Activated CD4-positive, alpha-beta T cell treated with anti-CD3 and anti-CD28 coated beads, Interleukin-2, amount 50 U/mL, for 4 hours (primary cell): ENCODE results near the gene GPC3.
"Not testable (repeated sequence)": the region's sequence is repeated elsewhere in the genome, so short reads cannot be mapped to it uniquely, and the experiment has no call there.

Experiments
- DNase-seq, 2 experiments: peaks; one replicate each; pipeline ENCODE4 v3.0.0-alpha.2; 2020

Gene GPC3

GRCh38 chrX:133543654-133544053, 441.7 kb downstream of the GPC3 start:
- no peak for DNase-seq

- no peak for DNase-seq
Observed at GRCh38 chrX:133542476-133542875, 442.9 kb downstream of the GPC3 start.

DNA sequence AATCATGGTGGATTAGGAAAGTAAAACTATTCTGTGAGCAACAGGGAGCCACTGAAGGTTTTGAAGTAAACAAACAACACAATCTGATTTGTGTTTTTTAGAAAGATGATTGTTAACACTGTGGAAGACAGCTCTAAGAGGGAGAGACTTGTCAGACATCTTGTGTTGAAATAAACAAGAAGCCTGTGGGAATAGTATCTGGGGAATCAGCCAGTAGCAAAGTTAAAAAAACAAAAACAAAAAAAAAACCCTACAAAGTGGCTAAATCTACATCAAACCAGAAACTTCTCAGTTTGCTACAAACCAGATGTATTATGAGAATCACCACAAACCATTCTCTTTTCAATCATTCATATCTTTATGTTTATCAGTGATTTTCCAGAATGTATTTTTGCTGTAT, 444.4 kb downstream of the GPC3 start:
- DNase-seq, result no peak

GRCh38 chrX:133538148-133538547, 447.2 kb downstream of the GPC3 start:
- no peak for DNase-seq

GRCh38 chrX:133537142-133537541, 448.3 kb downstream of the GPC3 start:
- DNase-seq, result no peak

GRCh38 chrX:133535066-133535465, 450.3 kb downstream of the GPC3 start:
- DNase-seq, result no peak

DNA sequence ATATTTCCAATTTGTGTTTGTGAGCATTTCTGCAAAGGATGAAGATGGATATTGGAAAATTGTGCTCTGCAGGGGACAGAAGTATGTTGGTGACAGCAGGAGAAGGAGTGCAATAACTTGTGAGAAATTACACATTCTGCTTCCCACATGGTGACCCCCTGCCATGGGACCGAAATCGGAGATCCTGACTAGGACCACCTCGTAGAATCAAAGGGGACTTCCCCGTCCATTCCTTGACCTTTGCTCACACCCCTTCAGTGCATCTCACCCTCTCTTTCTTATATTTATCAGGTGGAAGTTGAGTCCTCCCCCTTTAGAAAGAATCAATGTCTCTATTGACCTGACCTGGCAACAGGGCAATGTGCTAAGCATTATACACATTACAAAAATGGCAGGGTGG, 451.2 kb downstream of the GPC3 start:
- DNase-seq, result no peak

- DNase-seq, result no peak
Observed at GRCh38 chrX:133533249-133533648, 452.1 kb downstream of the GPC3 start.

GRCh38 chrX:133530960-133531359, 454.4 kb downstream of the GPC3 start:
- DNase-seq, result no peak

- no peak for DNase-seq
Observed at GRCh38 chrX:133529578-133529977, 455.8 kb downstream of the GPC3 start.

- no peak for DNase-seq
Observed at GRCh38 chrX:133527825-133528224, 457.6 kb downstream of the GPC3 start.

DNA sequence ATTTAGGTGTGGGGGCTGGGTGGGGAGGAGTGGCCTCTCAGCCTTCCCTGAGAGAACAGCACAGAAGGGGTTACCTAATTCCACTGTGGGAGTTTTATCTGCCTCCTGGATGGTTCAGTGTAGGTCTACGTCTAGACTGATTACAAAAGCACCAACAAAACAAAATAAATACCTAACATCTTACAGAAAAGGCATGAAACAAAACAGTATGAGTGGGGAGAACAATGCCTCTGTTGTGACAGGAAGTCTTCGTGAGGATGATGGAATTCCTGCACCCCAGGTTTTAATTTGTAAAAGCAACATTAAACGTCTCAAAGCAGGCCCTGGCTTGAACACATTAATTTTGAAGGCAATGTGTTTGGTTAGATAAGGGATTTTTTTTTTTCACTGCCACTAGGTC, 458.0 kb downstream of the GPC3 start:
- no peak for DNase-seq

- not testable (repeated sequence) for DNase-seq
Observed at GRCh38 chrX:133526773-133527172, 458.6 kb downstream of the GPC3 start.

GRCh38 chrX:133523526-133523925, 461.9 kb downstream of the GPC3 start:
- DNase-seq, result no peak

DNA sequence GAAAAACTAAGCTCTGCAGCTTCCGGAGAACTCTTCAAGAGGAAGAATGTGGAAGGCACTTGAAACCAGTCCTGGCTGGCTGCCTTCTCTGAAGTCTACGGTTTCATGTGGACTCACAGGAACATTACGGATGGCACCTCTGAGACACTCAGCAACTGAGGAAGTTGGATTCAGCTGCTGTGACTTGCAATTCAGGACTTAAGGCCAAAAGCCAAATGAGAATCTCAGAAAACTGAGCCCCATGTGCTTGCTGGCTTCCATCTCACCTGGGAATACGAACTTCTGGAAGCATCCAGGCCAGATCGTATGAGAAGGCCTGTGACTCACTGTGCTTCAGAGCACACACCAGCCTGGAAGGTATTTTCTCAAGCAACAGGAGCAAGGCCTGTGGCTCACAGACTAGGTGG, 462.3 kb downstream of the GPC3 start:
- DNase-seq, result no peak

DNA sequence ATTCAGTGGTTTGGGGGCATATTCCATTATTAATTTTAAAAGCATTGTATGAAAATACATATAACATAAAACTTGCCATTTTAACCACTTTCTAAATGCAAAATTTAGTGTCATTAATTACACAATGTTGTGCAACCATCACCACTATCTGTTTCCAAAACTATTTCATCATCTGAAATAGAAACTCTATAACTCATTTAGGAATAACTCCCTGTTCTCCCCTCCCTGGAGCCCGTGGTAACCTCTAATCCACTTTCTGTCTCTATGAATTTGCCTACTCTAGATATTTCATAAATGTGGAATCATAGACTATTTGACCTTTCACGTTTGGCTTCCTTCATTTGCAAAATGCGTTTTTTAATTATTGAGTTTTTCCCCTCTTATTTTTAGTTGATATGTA, 468.7 kb downstream of the GPC3 start:
- DNase-seq, result no peak

DNA sequence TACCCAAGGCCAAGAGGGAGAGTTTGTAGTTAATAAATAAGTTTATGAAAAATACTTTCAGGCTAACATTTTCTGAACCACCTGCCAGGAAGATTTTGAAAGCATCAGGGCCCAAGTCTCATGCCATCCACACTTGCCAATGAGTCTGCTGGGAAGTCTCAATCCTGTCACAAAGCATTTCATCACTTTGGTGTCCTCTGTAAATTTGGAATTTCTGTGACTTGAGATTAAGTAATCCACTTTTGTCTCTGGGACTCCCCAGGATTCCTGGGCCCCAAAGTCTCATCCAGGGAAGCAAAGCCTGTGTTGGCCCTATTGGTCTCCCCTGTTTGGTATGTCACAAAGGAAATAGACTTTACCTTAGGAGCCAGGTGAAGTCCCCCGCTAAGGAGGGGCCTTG, 470.9 kb downstream of the GPC3 start:
- DNase-seq, result no peak

DNA sequence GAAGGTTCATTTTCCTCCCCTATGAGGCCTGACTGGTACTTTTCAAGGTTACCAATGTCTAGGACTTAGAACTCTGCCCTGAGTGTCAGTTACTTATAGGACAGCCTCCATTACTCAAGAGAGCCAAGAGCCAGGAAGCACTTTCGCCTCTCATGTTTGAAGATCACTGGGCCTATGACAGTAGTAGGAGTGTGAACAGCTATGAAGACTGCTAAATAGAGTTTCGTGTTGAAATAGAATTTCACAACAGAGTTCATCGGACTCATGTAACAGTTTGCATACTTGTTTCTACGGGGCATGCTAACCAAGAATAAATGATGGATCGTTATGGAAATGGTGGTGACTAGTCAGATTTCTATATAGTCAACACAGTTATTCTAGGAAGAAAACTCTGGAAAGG, 472.3 kb downstream of the GPC3 start:
- DNase-seq, result no peak

- DNase-seq, result no peak
Observed at GRCh38 chrX:133511041-133511440, 474.4 kb downstream of the GPC3 start.

DNA sequence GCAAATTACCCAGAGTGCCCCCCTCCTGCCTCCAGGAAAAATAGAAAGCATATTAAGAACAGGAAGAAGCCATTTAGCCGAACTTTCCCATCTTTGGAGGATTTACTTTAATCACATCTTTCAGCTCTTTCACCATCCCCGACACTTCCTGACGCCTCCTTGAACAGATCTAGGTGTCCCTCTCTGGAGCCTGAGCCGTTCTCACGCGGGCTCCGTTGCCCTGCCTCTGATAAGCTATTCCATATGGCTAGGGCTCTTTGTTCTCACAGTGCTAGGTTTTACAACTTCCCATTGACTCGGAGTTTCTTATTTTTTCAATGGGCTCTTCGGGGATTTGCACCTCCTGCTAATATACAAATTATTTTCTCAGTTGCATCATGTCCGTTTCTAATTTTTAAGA, 488.0 kb downstream of the GPC3 start:
- DNase-seq, result no peak

DNA sequence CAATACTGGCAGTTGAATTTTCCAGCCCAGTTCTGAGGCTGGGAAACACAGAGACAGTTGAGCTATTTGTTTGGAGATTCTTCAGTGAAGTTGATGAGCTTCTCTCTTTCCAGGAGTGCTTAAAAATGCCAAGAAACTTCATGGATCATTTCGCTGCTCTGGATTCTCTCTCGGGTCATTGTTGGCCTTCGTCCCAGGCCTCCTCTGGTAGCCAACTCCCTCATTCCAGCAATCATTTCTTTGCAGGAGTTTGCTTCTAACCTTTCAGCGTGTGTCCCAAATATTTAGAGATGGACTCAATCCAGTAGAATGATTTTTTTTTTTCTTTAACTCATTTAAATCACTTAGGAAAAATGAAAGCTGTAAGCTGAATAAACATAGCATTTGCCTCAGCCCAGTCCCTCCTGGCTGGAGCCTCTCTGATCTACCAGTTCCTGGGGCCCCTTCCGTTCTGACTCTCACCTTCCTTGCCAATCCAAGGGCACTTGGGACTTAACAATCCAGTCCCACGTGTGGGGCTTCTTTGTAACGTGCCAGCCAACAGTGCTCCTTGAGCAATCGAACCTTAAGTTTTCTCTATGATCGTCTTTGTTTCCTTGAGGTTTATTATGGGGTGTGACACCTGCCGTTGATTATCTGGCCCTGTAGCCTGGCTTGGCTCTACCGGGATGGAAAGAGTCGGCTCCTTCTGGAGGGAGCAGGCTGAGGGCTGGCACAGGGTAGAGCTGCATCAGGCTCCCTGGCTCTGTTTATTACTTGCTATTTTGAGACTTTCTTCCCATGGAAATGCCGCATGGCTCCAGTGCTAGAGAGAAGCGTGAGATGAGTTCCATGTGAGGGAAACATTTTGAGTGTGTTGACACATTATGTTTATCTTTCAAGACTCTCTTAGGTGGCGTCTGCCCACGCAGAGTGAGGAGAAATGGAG, 489.7 kb downstream of the GPC3 start:
- DNase-seq, result no peak

DNA sequence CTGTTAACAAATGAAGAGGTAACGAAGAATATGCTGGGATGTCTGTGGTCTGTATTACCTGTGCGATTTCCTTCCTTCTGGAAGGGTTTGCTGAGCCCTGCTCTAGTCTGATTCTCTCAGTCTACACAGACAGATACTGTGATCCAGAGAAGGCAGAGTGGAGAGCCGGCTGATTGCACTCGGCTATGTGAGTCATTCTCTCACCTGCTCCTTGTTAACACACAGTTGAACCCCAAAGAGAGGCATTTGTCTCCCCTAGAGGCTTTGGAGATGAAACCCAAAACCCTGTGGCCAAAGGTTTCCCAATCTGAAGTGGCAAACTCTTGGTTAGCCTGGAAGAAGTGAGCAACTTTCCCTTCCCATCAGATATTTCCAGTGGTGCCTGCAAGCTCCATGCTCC, 492.0 kb downstream of the GPC3 start:
- no peak for DNase-seq

GRCh38 chrX:133490955-133491354, 494.4 kb downstream of the GPC3 start:
- no peak for DNase-seq
